SK-N-SH (cell line): ENCODE data around the gene PYGB. TPM values are rescaled to one million over a fixed set of nuclear protein-coding genes. Genes with fewer than 3 reads are reported as not detected.

Experiments
- CTCF ChIA-PET: fragments of 300-600, 350-600 bp; formaldehyde crosslinking; extraction: SDS; loops from one replicate; lab custom pipeline; 2021; lab: Yijun Ruan, JAX
- POLR2A ChIA-PET: fragments of 350-600 bp; sonication (Branson Sonifier 250); formaldehyde crosslinking; extraction: SDS; loops from one replicate; lab custom pipeline; 2020; ENCODE audit warnings: antibody characterized with exemption, inconsistent platforms; lab: Yijun Ruan, JAX
- DNase-seq: peaks from one replicate; pipeline ENCODE4 v3.0.0; 2012
- H2AFZ ChIP-seq: fragments of 200-600 bp; sonication (generic); 2 replicates; pipeline ENCODE4 v1.8.1; 2016; ENCODE audit warnings: antibody characterized with exemption, mild to moderate bottlenecking, low read depth
- H3F3A ChIP-seq: fragments of 200-600 bp; sonication (generic); replicated peaks from 2 replicates; pipeline ENCODE3; 2016; ENCODE audit warnings: antibody characterized with exemption, mild to moderate bottlenecking; ENCODE audit not compliant: insufficient read depth
- H3K27ac ChIP-seq, 2 experiments: fragments of 200-500 bp in 1 of 2; fragments of 200-600 bp in 1 of 2; sonication (Bioruptor generic) in 1 of 2; sonication (generic), shearing (Covaris generic) in 1 of 2; 2 replicates each; pipeline versions ENCODE4 v1.5.1 to v1.6.1; 2014 to 2016; ENCODE audit warnings: low read depth in 2 of 2, inconsistent platforms in 1 of 2, low read length in 1 of 2, mild to moderate bottlenecking in 1 of 2, mixed read lengths in 1 of 2
- H3K27me3 ChIP-seq: fragments of 200-600 bp; sonication (generic), shearing (Covaris generic); 2 replicates; pipeline ENCODE4 v1.6.1; 2016; ENCODE audit warnings: mixed run types; ENCODE audit not compliant: insufficient read depth
- H3K36me3 ChIP-seq, 2 experiments: fragments of 200-500 bp in 1 of 2; fragments of 200-600 bp in 1 of 2; sonication (Bioruptor generic) in 1 of 2; sonication (generic) in 1 of 2; replicated peaks in 1 of 2; 2 replicates each; pipeline versions ENCODE3 to v1.5.1; 2014 to 2016; ENCODE audit warnings: low read length in 1 of 2, mild to moderate bottlenecking in 1 of 2; ENCODE audit not compliant: insufficient read depth in 2 of 2, control insufficient read depth in 1 of 2
- H3K4me1 ChIP-seq, 2 experiments: fragments of 200-500 bp in 1 of 2; fragments of 200-600 bp in 1 of 2; sonication (Bioruptor generic) in 1 of 2; sonication (generic), shearing (Covaris generic) in 1 of 2; 2 replicates each; pipeline versions ENCODE4 v1.5.1 to v1.6.1; 2014 to 2016; ENCODE audit warnings: low read depth in 1 of 2, low read length in 1 of 2, mixed run types in 1 of 2; ENCODE audit not compliant: insufficient read depth in 2 of 2, control insufficient read depth in 1 of 2
- H3K4me2 ChIP-seq: fragments of 200-600 bp; sonication (generic), shearing (Covaris generic); 2 replicates; pipeline ENCODE4 v1.6.1; 2017; ENCODE audit warnings: mixed run types
- H3K4me3 ChIP-seq, 2 experiments: fragments of 200-500 bp in 1 of 2; fragments of 200-600 bp in 1 of 2; sonication (Bioruptor generic) in 1 of 2; sonication (generic), shearing (Covaris generic) in 1 of 2; 2 replicates each; pipeline versions ENCODE4 v1.5.1 to v1.8.1; 2014 to 2016; ENCODE audit warnings: low read depth in 2 of 2, inconsistent platforms in 1 of 2, low read length in 1 of 2, mild to moderate bottlenecking in 1 of 2, mixed read lengths in 1 of 2, moderate library complexity in 1 of 2
- H3K79me2 ChIP-seq: fragments of 200-600 bp; sonication (generic); 2 replicates; pipeline ENCODE4 v1.8.1; 2017; ENCODE audit warnings: mild to moderate bottlenecking; ENCODE audit not compliant: insufficient read depth
- H3K9ac ChIP-seq: fragments of 200-600 bp; sonication (generic); 2 replicates; pipeline ENCODE4 v1.6.1; 2017; ENCODE audit warnings: mixed run types
- H3K9me2 ChIP-seq: fragments of 200-600 bp; sonication (generic); 2 replicates; pipeline ENCODE4 v1.6.1; 2017; ENCODE audit warnings: mixed run types
- H3K9me3 ChIP-seq: fragments of 200-600 bp; sonication (generic); 2 replicates; pipeline ENCODE4 v1.6.1; 2017; ENCODE audit warnings: mixed run types, mild to moderate bottlenecking, moderate library complexity
- H4K20me1 ChIP-seq: fragments of 200-600 bp; sonication (generic); 2 replicates; pipeline ENCODE4 v1.6.1; 2017; ENCODE audit warnings: mild to moderate bottlenecking, mixed run types; ENCODE audit not compliant: insufficient read depth
- CHD2 ChIP-seq: fragments of 150-350 bp; IDR thresholded peaks from 2 replicates; pipeline ENCODE4 v1.6.1; 2018; ENCODE audit warnings: low read length; ENCODE audit not compliant: partially characterized antibody
- EP300 ChIP-seq, 2 experiments: IDR thresholded peaks; 2 replicates each; pipeline versions ENCODE4 v1.4.0 to v1.6.1; 2012; ENCODE audit warnings: borderline replicate concordance in 1 of 2, low read depth in 1 of 2, low read length in 1 of 2
- FOXJ3 ChIP-seq: sonication (generic); formaldehyde crosslinking; IDR thresholded peaks from 2 replicates; pipeline ENCODE4 v1.5.1; 2020; ENCODE audit warnings: mild to moderate bottlenecking, missing genetic modification reagents
- GATA2 ChIP-seq: sonication (generic); formaldehyde crosslinking; IDR thresholded peaks from 2 replicates; pipeline ENCODE4 v1.5.0; 2020; ENCODE audit warnings: mild to moderate bottlenecking, missing genetic modification reagents
- MAX ChIP-seq: IDR thresholded peaks from 2 replicates; pipeline ENCODE4 v1.4.0; 2012; ENCODE audit warnings: low read depth
- POLR2AphosphoS5 ChIP-seq: IDR thresholded peaks from 2 replicates; pipeline ENCODE4 v1.6.1; 2012; ENCODE audit warnings: low read depth, low read length
- RAD21 ChIP-seq: IDR thresholded peaks from 2 replicates; pipeline ENCODE4 v1.6.1; 2012; ENCODE audit warnings: mild to moderate bottlenecking, low read length
- RCOR1 ChIP-seq: fragments of 150-350 bp; IDR thresholded peaks from 2 replicates; pipeline ENCODE4 v1.6.1; 2017; ENCODE audit warnings: antibody characterized with exemption, low read length
- SIN3A ChIP-seq: IDR thresholded peaks from 2 replicates; pipeline ENCODE4 v1.6.1; 2012; ENCODE audit warnings: low read depth, mild to moderate bottlenecking, low read length, moderate library complexity, borderline replicate concordance
- ZBTB33 ChIP-seq: IDR thresholded peaks from 2 replicates; pipeline ENCODE4 v1.4.0; 2012; ENCODE audit warnings: low read depth, borderline replicate concordance
- WGBS: methylation state at CpG from one replicate; pipeline ENCODE4 v1.1.6; 2017; ENCODE audit warnings: low lambda C conversion rate; 5-methylcytosine and 5-hydroxymethylcytosine counted together
- polyA plus RNA-seq, 3 experiments: library from polyadenylated mRNA; depleted of rRNA; stranded (reverse); fragments of >200 nt; gene quantifications; 2 replicates each; pipeline ENCODE4 v1.2.3, GENCODE V29; 2012

The PYGB gene
- polyA plus RNA-seq, 1 of the 3 experiments (the other 2 are of a cell fraction), result 35.8 TPM

GRCh38 chr20:25280051-25280573 lies 32.2 kb downstream of the PYGB start:
- Histone ChIP-seq H3K27me3 (no peaks in the 10 kb centered on the region), H3K9me3 (no peaks in the 10 kb centered on the region), H3K36me3 (peaks cover 3 to 77% of the 10 kb centered on the region in 2 experiments), H4K20me1 (no peaks in the 10 kb centered on the region), H3K79me2 (no peaks in the 10 kb centered on the region), H2AFZ (no peak overlapping the region), H3F3A (no peaks in the 10 kb centered on the region), H3K9me2 (no peaks in the 10 kb centered on the region), H3K4me1 (peaks cover 0 to 16% of the 10 kb centered on the region in 2 experiments; a peak in 1 of 4 replicates), H3K9ac (no peak overlapping the region), H3K4me3 (no peak overlapping the region), H3K27ac (peak overlapping the region in 1 of 2 experiments; percentile 72; a peak in 2 of 4 replicates), H3K4me2 (no peak overlapping the region)
- DNase-seq, result peak; percentile 60
- CTCF ChIA-PET, result interaction anchor here (1.0 to 8.2 kb wide), 4 partner anchors 14 to 119 kb away, joined by 3 to 46 read pairs (median 8); partner anchors contain the start of gene PYGB
- POLR2A ChIA-PET, result interaction anchor here (1.1 to 1.3 kb wide), 2 partner anchors 26 to 32 kb away, joined by 5 to 6 read pairs; partner anchors contain the start of gene PYGB
- 94% methylated on average over 9 of the region's 15 CpGs for WGBS
- TF ChIP-seq FOXJ3 (CRISPR knock-in tag) (peak; percentile 83; the same call in 1 of the 2 replicates), GATA2 (peak; percentile 91), ZBTB33 (no peak), CHD2 (no peak), EP300 (IDR thresholded peaks at IDR 0.05; ENCODE audit: borderline replicate concordance in 1 of 2, low read depth in 1 of 2, low read length in 1 of 2) (peak in 1 of 2 experiments; percentile 32; a peak in 1 of 4 replicates)

GRCh38 chr20:25280574-25281535 lies 33.0 kb downstream of the PYGB start:
- no peak overlapping the region for H2AFZ ChIP-seq
- no peak overlapping the region for H3K9ac ChIP-seq
- no peaks in the 10 kb centered on the region for H4K20me1 ChIP-seq
- H3K79me2 ChIP-seq, result no peaks in the 10 kb centered on the region
- H3K9me3 ChIP-seq, result no peaks in the 10 kb centered on the region
- peaks cover 3 to 81% of the 10 kb centered on the region in 2 experiments for H3K36me3 ChIP-seq
- H3K4me3 ChIP-seq, result no peak overlapping the region
- WGBS, result 96% methylated on average over 28 of the region's 33 CpGs
- no peaks in the 10 kb centered on the region for H3F3A ChIP-seq
- peaks cover 0 to 16% of the 10 kb centered on the region in 2 experiments; a peak in 1 of 4 replicates for H3K4me1 ChIP-seq
- H3K27ac ChIP-seq, result peak overlapping the region in 1 of 2 experiments; percentile 72; a peak in 1 of 4 replicates
- DNase-seq, result no peak
- H3K27me3 ChIP-seq, result no peaks in the 10 kb centered on the region
- H3K9me2 ChIP-seq, result no peaks in the 10 kb centered on the region
- no peak overlapping the region for H3K4me2 ChIP-seq
- ChIA-PET POLR2A (interaction anchor here (0.6 to 1.3 kb wide), 3 partner anchors 27 to 33 kb away, joined by 5 to 6 read pairs (median 5); partner anchors contain the start of gene PYGB), CTCF (interaction anchor here (1.0 to 8.2 kb wide), 5 partner anchors 14 to 285 kb away, joined by 3 to 46 read pairs (median 7); partner anchors contain the start of gene PYGB)
- TF ChIP-seq RAD21, result no peak
- TF ChIP-seq SIN3A, result no peak
- TF ChIP-seq MAX, result no peak
- TF ChIP-seq RCOR1, result no peak
- TF ChIP-seq FOXJ3 (CRISPR knock-in tag), result no peak
- no peak for TF ChIP-seq POLR2AphosphoS5
